Kidney (tissue), 14 donors: ENCODE measurements around the gene SLC48A1. TPM values are rescaled to one million over a fixed set of nuclear protein-coding genes. Genes with fewer than 3 reads are reported as not detected.
A peak's percentile ranks its signal among the peaks of the same experiment; 100 is the strongest.

Experiments
- DNase-seq, 5 donors: peaks; one replicate each; pipeline ENCODE4 v3.0.0-alpha.2; 2013 to 2020
- FAIRE-seq: peaks from 2 replicates; lab custom pipeline; 2012; peaks lifted over from hg19 to GRCh38; lab: Jason Lieb, UNC
- H3K27ac ChIP-seq, 2 donors: one replicate each; pipeline ENCODE4 v1.7.0; 2013; ENCODE audit warnings: low read depth in 2 of 2, low read length in 2 of 2, inconsistent platforms in 1 of 2
- H3K27me3 ChIP-seq: one replicate; pipeline ENCODE4 v1.7.1; 2013; ENCODE audit warnings: low read length, inconsistent platforms; ENCODE audit not compliant: control insufficient read depth, insufficient read depth
- H3K36me3 ChIP-seq, 3 donors: one replicate each; pipeline versions ENCODE4 v1.7.0 to v1.7.1; 2013; ENCODE audit warnings: low read length in 3 of 3, control low read depth in 1 of 3, inconsistent platforms in 1 of 3; ENCODE audit not compliant: insufficient read depth in 3 of 3, control insufficient read depth in 2 of 3
- H3K4me1 ChIP-seq, 3 donors: one replicate each; pipeline versions ENCODE4 v1.7.0 to v1.7.1; 2013; ENCODE audit warnings: low read length in 3 of 3, inconsistent platforms in 1 of 3, low read depth in 1 of 3; ENCODE audit not compliant: control insufficient read depth in 2 of 3, insufficient read depth in 2 of 3
- H3K4me3 ChIP-seq, 3 donors: one replicate each; pipeline versions ENCODE4 v1.7.0 to v1.8.1; 2013; ENCODE audit warnings: low read length in 3 of 3, control low read depth in 1 of 3, inconsistent platforms in 1 of 3
- H3K9ac ChIP-seq, 3 donors: one replicate each; pipeline versions ENCODE4 v1.7.0 to v1.7.1; 2013; ENCODE audit warnings: low read length in 3 of 3, control low read depth in 1 of 3, inconsistent platforms in 1 of 3
- H3K9me3 ChIP-seq, 3 donors: one replicate each; pipeline versions ENCODE4 v1.7.0 to v1.7.1; 2013; ENCODE audit warnings: low read length in 3 of 3, control low read depth in 1 of 3, inconsistent platforms in 1 of 3; ENCODE audit not compliant: control insufficient read depth in 2 of 3, insufficient read depth in 1 of 3
- CTCF ChIP-seq: IDR thresholded peaks from 3 replicates; pipeline ENCODE4 v1.5.1; 2012; ENCODE audit warnings: mild to moderate bottlenecking, moderate library complexity, borderline replicate concordance; ENCODE audit not compliant: insufficient read depth; ENCODE audit errors: extremely low read depth
- intact Hi-C: fragments of 100-400 bp; cut with DNase I; formaldehyde crosslinking; loops from one replicate; pipeline ENCODE4 v1.11.1; 2022
- polyA plus RNA-seq: library from polyadenylated mRNA; stranded (reverse); fragments of 350-450 nt; fragmentation: Illumina TruSeq; extraction: RNeasy Lipid Tissue Mini Kit (QIAGEN cat#74804); gene quantifications from one replicate; pipeline ENCODE4 v1.2.3, GENCODE V29; 2014; ENCODE audit warnings: low read depth, low replicate concordance; ENCODE audit not compliant: insufficient read depth
- total RNA-seq: library from RNA; stranded (reverse); fragmentation: NEBNext Ultra II Directional; extraction: Animal tissue kit (Norgen Biotek cat#: 25700); gene quantifications from one replicate; pipeline ENCODE4 v1.2.1, GENCODE V29; 2021
- donor health status: control.
- donor health status: control.
- donor health status: control.
- donor health status: control.
- donor health status: control.
- donor health status: DM: yes; HTN: yes; CAD: no.
- donor health status: Normal renal cell carcinoma (clear cell type).

The SLC48A1 gene
- total and polyA plus RNA-seq, 2 donors from 2014 or later, result 56.9 to 69.9 TPM

GRCh38 chr12:47822863-47823262, 49.8 kb downstream of the SLC48A1 start:
- H3K4me3 ChIP-seq, result no peak overlapping the region
- FAIRE-seq (no peak), DNase-seq (no peak)
- TF ChIP-seq CTCF, result no peak
- peaks cover 7 to 50% (median 39%) of the 10 kb centered on the region in 3 donors for H3K4me1 ChIP-seq
- H3K9ac ChIP-seq, result no peak overlapping the region
- H3K27me3 ChIP-seq, result no peaks in the 10 kb centered on the region
- no peaks in the 10 kb centered on the region for H3K9me3 ChIP-seq
- intact Hi-C loops, result no loop called here
- H3K27ac ChIP-seq, result peak overlapping the region; percentile 47 to 94
- H3K36me3 ChIP-seq, result no peaks in the 10 kb centered on the region

- Histone ChIP-seq H3K27me3 (no peaks in the 10 kb centered on the region), H3K4me3 (no peak overlapping the region), H3K4me1 (peaks cover 7 to 48% (median 36%) of the 10 kb centered on the region in 3 donors), H3K36me3 (no peaks in the 10 kb centered on the region), H3K27ac (peak overlapping the region in 1 of 2 donors; percentile 66), H3K9ac (no peak overlapping the region), H3K9me3 (no peaks in the 10 kb centered on the region)
- no peak for FAIRE-seq
- intact Hi-C loops, result no loop called here
- DNase-seq, result no peak
- TF ChIP-seq CTCF, result no peak
Measured at GRCh38 chr12:47823422-47824086, 50.5 kb downstream of the SLC48A1 start.

- no peak for FAIRE-seq
- H3K9ac ChIP-seq, result no peak overlapping the region
Measured at GRCh38 chr12:47824198-47824597, 51.2 kb downstream of the SLC48A1 start.

More at GRCh38 chr12:47824198-47824597, 51.2 kb downstream of the SLC48A1 start:
- Histone ChIP-seq H3K36me3 (no peaks in the 10 kb centered on the region), H3K27ac (peak overlapping the region; percentile 38 to 66), H3K27me3 (no peaks in the 10 kb centered on the region), H3K4me1 (peaks cover 9 to 48% (median 34%) of the 10 kb centered on the region in 3 donors), H3K9me3 (no peaks in the 10 kb centered on the region), H3K4me3 (no peak overlapping the region)
- intact Hi-C loops, result no loop called here
- DNase-seq, result no peak
- no peak for TF ChIP-seq CTCF
